Right cardiac atrium (tissue), 5 donors: Measurements from ENCODE around the gene PRLHR. TPM values are rescaled to one million over a fixed set of nuclear protein-coding genes. Genes with fewer than 3 reads are reported as not detected.

Source experiments
- ATAC-seq, 2 donors: fragments of 200-7000 bp; cut with Tn5 transposase; one replicate each; pipeline versions ENCODE4 v1.8.0 to v1.9.1; 2020; ENCODE audit warnings: moderate library complexity in 2 of 2, mild to moderate bottlenecking in 1 of 2
- DNase-seq, 3 donors: peaks; one replicate each; pipeline ENCODE4 v3.0.0-alpha.2; 2020
- H3K27ac ChIP-seq: one replicate; pipeline ENCODE4 v1.5.1; 2013; ENCODE audit warnings: mild to moderate bottlenecking, low read length, control low read depth, moderate library complexity
- H3K27me3 ChIP-seq: one replicate; pipeline ENCODE4 v1.6.1; 2013; ENCODE audit not compliant: control insufficient read depth, insufficient read depth
- H3K4me1 ChIP-seq: one replicate; pipeline ENCODE4 v1.6.1; 2013; ENCODE audit warnings: low read length; ENCODE audit not compliant: control insufficient read depth, insufficient read depth
- H3K4me3 ChIP-seq: one replicate; pipeline ENCODE4 v1.5.1; 2013; ENCODE audit warnings: low read length, control low read depth
- H3K9me3 ChIP-seq: one replicate; pipeline ENCODE4 v1.6.1; 2013; ENCODE audit warnings: low read length; ENCODE audit not compliant: control insufficient read depth
- WGBS: extraction: QIAGEN DNeasy Blood & Tissue Kit; methylation state at CpG from one replicate; pipeline ENCODE4 v1.1.7; 2013; 5-methylcytosine and 5-hydroxymethylcytosine counted together
- intact Hi-C, 4 donors: fragments of 100-400 bp; cut with DNase I; formaldehyde crosslinking; loops; one replicate each; pipeline versions ENCODE4 v1.11.0 to v1.14.0; 2022 to 2023
- polyA plus RNA-seq: library from polyadenylated mRNA; stranded (reverse); fragments of 200-250 nt; gene quantifications from one replicate; pipeline ENCODE4 v1.2.3, GENCODE V29; 2013
- total RNA-seq, 4 donors: library from RNA; stranded (reverse); fragmentation: NEBNext Ultra II Directional; extraction: Animal tissue kit (Norgen Biotek cat#: 25700); gene quantifications; one replicate each; pipeline ENCODE4 v1.2.1, GENCODE V29; 2021
- donor health status: healthy with polysubstance abuse.
- donor health status: DM: no; HTN: yes; CAD: no.
- donor health status: DM: no; HTN: no; CAD: no.
- donor health status: DM: no; HTN: yes; CAD: no; lungs with severe emphysema.
- donor health status: DM: yes; HTN: yes; CAD: no.

Gene PRLHR
- total and polyA plus RNA-seq, 5 donors: not detected

DNA sequence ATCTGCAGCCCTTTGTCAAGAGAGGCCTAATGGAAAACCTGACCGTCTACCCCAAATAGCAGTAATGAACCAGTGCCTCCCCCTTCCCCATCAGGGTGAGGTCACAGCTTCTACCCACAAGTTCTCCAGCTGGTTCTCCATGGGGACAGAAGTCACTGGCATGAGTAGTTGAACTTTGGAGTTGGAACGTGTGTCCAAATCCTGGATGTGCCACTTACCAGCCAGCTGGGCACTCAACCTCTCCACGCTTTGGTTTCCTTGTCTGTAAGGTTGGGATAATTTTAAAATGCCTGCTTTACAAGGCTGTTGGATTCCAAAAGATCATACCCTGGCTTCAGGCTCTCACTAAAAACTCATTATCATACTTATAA is 25.6 kb downstream of the PRLHR start:
- 89% methylated on average over 3 of the region's 3 CpGs for WGBS
- ATAC-seq: no peak
- Histone ChIP-seq H3K9me3 (no peaks in the 10 kb centered on the region), H3K4me3 (no peak overlapping the region), H3K4me1 (peaks cover 3% of the 10 kb centered on the region), H3K27ac (no peak overlapping the region), H3K27me3 (no peaks in the 10 kb centered on the region)
- DNase-seq: no peak
- intact Hi-C loops: loop anchor here (2.0 to 10.0 kb wide), 5 partner anchors 147 to 235 kb away; no protein-coding TSS in a partner anchor

DNA sequence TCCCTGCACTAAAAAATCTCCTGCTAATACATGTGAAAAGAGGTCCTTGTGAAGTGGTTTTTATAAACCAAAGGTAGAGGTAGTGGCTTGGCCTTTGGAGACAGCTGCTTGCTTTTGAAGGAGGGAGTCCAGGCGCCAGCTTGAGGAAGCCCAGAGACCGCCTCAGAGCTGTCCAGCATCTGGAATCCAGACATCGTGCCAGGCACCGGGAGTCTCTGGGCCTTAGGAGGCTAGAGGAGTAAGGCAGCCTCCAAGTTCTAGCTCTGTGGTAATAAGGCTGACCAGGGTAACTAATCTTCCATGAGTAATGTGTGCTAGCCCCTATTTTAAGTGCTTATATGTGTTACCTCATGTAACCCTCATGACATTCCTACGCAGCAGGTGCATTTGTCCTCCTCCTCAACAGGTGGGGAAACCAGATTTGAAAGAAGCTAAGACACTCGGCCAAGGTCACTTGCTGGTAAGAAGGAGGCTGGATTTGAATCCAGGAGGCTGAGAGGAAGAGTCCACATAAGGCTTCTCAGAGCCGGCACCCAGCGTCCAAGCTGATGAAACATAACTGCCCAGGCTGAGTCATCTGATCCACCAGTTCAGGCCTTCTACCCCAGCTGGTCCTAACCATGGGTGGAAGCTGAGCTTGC is 26.1 kb downstream of the PRLHR start:
- 89% methylated on average over 8 of the region's 8 CpGs for WGBS
- peaks cover 3% of the 10 kb centered on the region for H3K4me1 ChIP-seq
- H3K27me3 ChIP-seq: no peaks in the 10 kb centered on the region
- H3K9me3 ChIP-seq: no peaks in the 10 kb centered on the region
- DNase-seq (no peak), ATAC-seq (no peak)
- intact Hi-C loops: loop anchor here in 3 of 4 donors (2.0 to 10.0 kb wide), 4 partner anchors 151 to 235 kb away; no protein-coding TSS in a partner anchor
- no peak overlapping the region for H3K4me3 ChIP-seq
- H3K27ac ChIP-seq: no peak overlapping the region

- 16% methylated on average over 10 of the region's 10 CpGs for WGBS
- Histone ChIP-seq H3K4me3 (no peak overlapping the region), H3K4me1 (peaks cover 3% of the 10 kb centered on the region), H3K9me3 (no peaks in the 10 kb centered on the region), H3K27ac (no peak overlapping the region), H3K27me3 (no peaks in the 10 kb centered on the region)
- intact Hi-C loops: loop anchor here in 3 of 4 donors (2.0 to 10.0 kb wide), 4 partner anchors 152 to 236 kb away; no protein-coding TSS in a partner anchor
- ATAC-seq: peak; percentile 52 to 62
- no peak for DNase-seq
Measured at GRCh38 chr10:118568327-118568848, 27.1 kb downstream of the PRLHR start.

DNA sequence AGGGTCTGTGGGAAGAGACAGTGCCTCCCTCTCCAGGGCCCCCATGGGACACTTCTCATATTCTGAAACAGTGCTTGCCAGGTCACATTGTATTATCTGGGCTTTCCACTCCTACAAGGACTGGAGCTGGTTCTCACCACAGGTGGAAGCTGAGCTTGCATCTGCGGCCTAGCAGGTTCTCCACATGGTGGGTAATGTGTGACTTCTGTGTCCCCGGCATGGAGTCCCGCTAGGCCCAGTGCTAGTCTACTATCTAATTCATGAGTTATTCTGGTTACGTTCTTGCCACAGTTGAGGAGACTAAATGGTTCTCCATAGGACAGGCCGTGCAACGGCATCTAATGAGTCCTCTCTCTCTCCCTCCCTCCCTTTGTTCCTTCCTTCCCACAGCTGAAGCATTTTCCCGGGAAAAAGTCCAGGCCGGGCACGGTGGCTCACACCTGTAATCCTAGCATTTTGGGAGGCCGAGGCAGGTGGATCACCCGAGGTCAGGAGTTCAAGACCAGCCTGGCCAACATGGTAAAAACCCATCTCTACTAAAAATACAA is 27.7 kb downstream of the PRLHR start:
- intact Hi-C loops: loop anchor here in 3 of 4 donors (2.0 to 10.0 kb wide), 4 partner anchors 153 to 237 kb away; no protein-coding TSS in a partner anchor
- Histone ChIP-seq H3K27ac (no peak overlapping the region), H3K9me3 (no peaks in the 10 kb centered on the region), H3K4me3 (no peak overlapping the region), H3K27me3 (no peaks in the 10 kb centered on the region), H3K4me1 (peaks cover 3% of the 10 kb centered on the region)
- DNase-seq (no peak), ATAC-seq (no peak)
- WGBS: 69% methylated on average over 11 of the region's 11 CpGs

- Histone ChIP-seq H3K27me3 (no peaks in the 10 kb centered on the region), H3K27ac (no peak overlapping the region), H3K9me3 (no peaks in the 10 kb centered on the region), H3K4me1 (peaks cover 3% of the 10 kb centered on the region), H3K4me3 (no peak overlapping the region)
- ATAC-seq (no peak), DNase-seq (no peak)
- 76% methylated on average over 8 of the region's 8 CpGs for WGBS
- intact Hi-C loops: loop anchor here in 2 of 4 donors (5.0 to 10.0 kb wide), 2 partner anchors 155 to 238 kb away; no protein-coding TSS in a partner anchor
Measured at GRCh38 chr10:118566911-118567310, 28.5 kb downstream of the PRLHR start.

- no peaks in the 10 kb centered on the region for H3K4me1 ChIP-seq
- H3K27me3 ChIP-seq: no peaks in the 10 kb centered on the region
- H3K4me3 ChIP-seq: no peak overlapping the region
- intact Hi-C loops: loop anchor here in 2 of 4 donors (5.0 to 10.0 kb wide), 2 partner anchors 157 to 239 kb away; no protein-coding TSS in a partner anchor
- WGBS: 86% methylated on average over 12 of the region's 12 CpGs
- ATAC-seq (no peak), DNase-seq (no peak)
- H3K9me3 ChIP-seq: no peaks in the 10 kb centered on the region
- H3K27ac ChIP-seq: no peak overlapping the region
Measured at GRCh38 chr10:118565301-118566075, 30.0 kb downstream of the PRLHR start.

DNA sequence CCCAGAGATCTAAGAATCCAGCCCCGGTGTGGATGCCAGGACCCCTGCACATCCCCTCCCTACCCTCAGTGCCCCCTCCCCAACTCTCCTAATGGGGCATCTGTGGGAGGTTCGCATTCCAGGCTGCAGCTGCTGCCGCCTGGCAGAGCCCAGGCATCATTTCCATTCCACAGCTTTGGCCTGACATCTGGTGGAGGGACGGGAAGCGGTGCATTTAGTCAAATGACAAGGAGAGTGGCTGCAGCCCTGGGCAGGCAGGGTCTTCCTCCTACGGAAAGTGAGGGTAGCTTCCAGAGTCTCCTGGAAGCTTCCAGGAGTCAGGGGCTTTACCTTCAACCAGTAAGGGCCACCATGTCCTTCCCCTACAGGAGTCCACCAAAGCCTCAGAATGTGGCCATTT is 30.8 kb downstream of the PRLHR start:
- Histone ChIP-seq H3K4me3 (no peak overlapping the region), H3K27ac (no peak overlapping the region), H3K4me1 (no peaks in the 10 kb centered on the region), H3K9me3 (no peaks in the 10 kb centered on the region), H3K27me3 (no peaks in the 10 kb centered on the region)
- intact Hi-C loops: loop anchor here in 2 of 4 donors (5.0 to 10.0 kb wide), 2 partner anchors 158 to 240 kb away; no protein-coding TSS in a partner anchor
- DNase-seq (no peak), ATAC-seq (no peak)
- WGBS: 23% methylated on average over 6 of the region's 6 CpGs

DNA sequence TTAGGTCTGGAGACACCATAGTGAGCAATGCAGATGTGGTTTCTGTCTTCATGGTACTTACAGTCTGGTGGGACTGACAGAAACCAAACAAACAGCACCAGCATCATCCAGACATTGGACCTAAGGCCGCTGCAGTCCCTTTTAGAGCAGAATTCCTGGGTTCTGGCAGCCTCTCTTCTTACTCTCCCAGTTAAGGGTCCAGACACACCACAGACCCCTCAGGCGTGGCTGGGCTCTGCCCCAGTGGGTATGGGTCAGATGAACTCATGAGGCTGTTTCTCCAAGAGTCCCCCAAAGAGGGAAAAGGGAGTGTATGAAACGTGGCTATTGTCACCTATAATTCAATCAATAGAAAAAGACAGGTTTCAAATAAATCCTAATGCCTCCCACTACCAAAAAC is 31.3 kb downstream of the PRLHR start:
- Histone ChIP-seq H3K27ac (no peak overlapping the region), H3K9me3 (no peaks in the 10 kb centered on the region), H3K4me1 (no peaks in the 10 kb centered on the region), H3K27me3 (no peaks in the 10 kb centered on the region), H3K4me3 (no peak overlapping the region)
- intact Hi-C loops: loop anchor here in 1 of 4 donors (10.0 kb wide), 1 partner anchor 241 kb away; no protein-coding TSS in a partner anchor
- 78% methylated on average over 3 of the region's 3 CpGs for WGBS
- DNase-seq: no peak
- ATAC-seq: no peak

GRCh38 chr10:118563373-118563890 is 32.0 kb downstream of the PRLHR start:
- Histone ChIP-seq H3K9me3 (no peaks in the 10 kb centered on the region), H3K27me3 (no peaks in the 10 kb centered on the region), H3K27ac (no peak overlapping the region), H3K4me1 (no peaks in the 10 kb centered on the region), H3K4me3 (no peak overlapping the region)
- no peak for ATAC-seq
- no peak for DNase-seq
- intact Hi-C loops: loop anchor here in 1 of 4 donors (10.0 kb wide), 1 partner anchor 241 kb away; no protein-coding TSS in a partner anchor
- 82% methylated on average over 3 of the region's 3 CpGs for WGBS

GRCh38 chr10:118562851-118563250 is 32.6 kb downstream of the PRLHR start:
- Histone ChIP-seq H3K9me3 (no peaks in the 10 kb centered on the region), H3K4me3 (no peak overlapping the region), H3K27ac (no peak overlapping the region), H3K4me1 (no peaks in the 10 kb centered on the region), H3K27me3 (no peaks in the 10 kb centered on the region)
- ATAC-seq (no peak), DNase-seq (no peak)
- intact Hi-C loops: loop anchor here in 1 of 4 donors (10.0 kb wide), 1 partner anchor 242 kb away; no protein-coding TSS in a partner anchor
- WGBS: 57% methylated on average over 1 of the region's 1 CpG
